Muscle layer of colon (tissue), 2 donors: ENCODE measurements around the gene RPS10.
"Not testable (repeated sequence)": the region's sequence is repeated elsewhere in the genome, so short reads cannot be mapped to it uniquely, and the experiment has no call there.

Experiments
- H3K27ac ChIP-seq: one replicate; pipeline ENCODE4 v1.7.0; 2013; ENCODE audit warnings: low read depth, mild to moderate bottlenecking, low read length, moderate library complexity
- H3K27me3 ChIP-seq, 2 donors: one replicate each; pipeline ENCODE4 v1.7.0; 2013; ENCODE audit warnings: low read length in 2 of 2, mild to moderate bottlenecking in 2 of 2; ENCODE audit not compliant: insufficient read depth in 2 of 2, control insufficient read depth in 1 of 2
- H3K36me3 ChIP-seq: one replicate; pipeline ENCODE4 v1.7.0; 2013; ENCODE audit warnings: mild to moderate bottlenecking, low read length; ENCODE audit not compliant: insufficient read depth
- H3K4me1 ChIP-seq: one replicate; pipeline ENCODE4 v1.7.0; 2013; ENCODE audit warnings: mild to moderate bottlenecking, low read length; ENCODE audit not compliant: insufficient read depth
- H3K4me3 ChIP-seq, 2 donors: one replicate each; pipeline ENCODE4 v1.7.0; 2013; ENCODE audit warnings: low read length in 2 of 2, low read depth in 1 of 2, mild to moderate bottlenecking in 1 of 2, moderate library complexity in 1 of 2
- H3K9ac ChIP-seq: one replicate; pipeline ENCODE4 v1.7.0; 2013; ENCODE audit warnings: low read length
- H3K9me3 ChIP-seq: one replicate; pipeline ENCODE4 v1.7.0; 2013; ENCODE audit warnings: mild to moderate bottlenecking, low read length
- donor health status: abdominal sarcoma.
- donor health status: Adenocarcinoma of cecum.

RPS10 gene

GRCh38 chr6:34378470-34378869 lies 47.4 kb downstream of the RPS10 start:
- H3K4me1 ChIP-seq, result peaks cover 6% of the 10 kb centered on the region

GRCh38 chr6:34377984-34378383 lies 47.9 kb downstream of the RPS10 start:
- H3K27ac ChIP-seq, result no peak overlapping the region
- no peaks in the 10 kb centered on the region for H3K27me3 ChIP-seq
- no peaks in the 10 kb centered on the region for H3K9me3 ChIP-seq
- H3K9ac ChIP-seq, result no peak overlapping the region
- peaks cover 1% of the 10 kb centered on the region for H3K4me1 ChIP-seq
- no peaks in the 10 kb centered on the region for H3K36me3 ChIP-seq
- H3K4me3 ChIP-seq, result no peak overlapping the region

More at GRCh38 chr6:34378470-34378869, 47.4 kb downstream of the RPS10 start:
- Histone ChIP-seq H3K36me3 (no peaks in the 10 kb centered on the region), H3K4me3 (no peak overlapping the region), H3K27ac (no peak overlapping the region), H3K9ac (no peak overlapping the region), H3K9me3 (no peaks in the 10 kb centered on the region), H3K27me3 (no peaks in the 10 kb centered on the region)

- not testable (repeated sequence) for H3K36me3 ChIP-seq
Observed at GRCh38 chr6:34377571-34377970, 48.3 kb downstream of the RPS10 start.

GRCh38 chr6:34375833-34376232 lies 50.0 kb downstream of the RPS10 start:
- Histone ChIP-seq H3K4me1 (no peaks in the 10 kb centered on the region), H3K36me3 (no peaks in the 10 kb centered on the region), H3K27me3 (no peaks in the 10 kb centered on the region), H3K4me3 (no peak overlapping the region), H3K9me3 (no peaks in the 10 kb centered on the region), H3K9ac (no peak overlapping the region), H3K27ac (no peak overlapping the region)

More at GRCh38 chr6:34377571-34377970, 48.3 kb downstream of the RPS10 start:
- not testable (repeated sequence) for H3K4me1 ChIP-seq, H3K4me3 ChIP-seq, H3K27me3 ChIP-seq, H3K27ac ChIP-seq, H3K9me3 ChIP-seq, H3K9ac ChIP-seq

GRCh38 chr6:34374508-34374907 lies 51.4 kb downstream of the RPS10 start:
- no peak overlapping the region for H3K9ac ChIP-seq
- H3K4me3 ChIP-seq, result no peak overlapping the region
- no peak overlapping the region for H3K27ac ChIP-seq
- no peaks in the 10 kb centered on the region for H3K9me3 ChIP-seq
- no peaks in the 10 kb centered on the region for H3K4me1 ChIP-seq
- H3K36me3 ChIP-seq, result no peaks in the 10 kb centered on the region
- H3K27me3 ChIP-seq, result no peaks in the 10 kb centered on the region

GRCh38 chr6:34374069-34374468 lies 51.8 kb downstream of the RPS10 start:
- Histone ChIP-seq H3K36me3 (no peaks in the 10 kb centered on the region), H3K27me3 (no peaks in the 10 kb centered on the region), H3K27ac (no peak overlapping the region), H3K4me1 (no peaks in the 10 kb centered on the region), H3K9ac (no peak overlapping the region), H3K9me3 (no peaks in the 10 kb centered on the region), H3K4me3 (no peak overlapping the region)

GRCh38 chr6:34373511-34373910 lies 52.4 kb downstream of the RPS10 start:
- no peaks in the 10 kb centered on the region for H3K9me3 ChIP-seq
- no peaks in the 10 kb centered on the region for H3K36me3 ChIP-seq
- H3K4me1 ChIP-seq, result no peaks in the 10 kb centered on the region
- no peaks in the 10 kb centered on the region for H3K27me3 ChIP-seq
- no peak overlapping the region for H3K4me3 ChIP-seq
- H3K9ac ChIP-seq, result no peak overlapping the region
- no peak overlapping the region for H3K27ac ChIP-seq

- not testable (repeated sequence) for H3K9ac ChIP-seq, H3K4me1 ChIP-seq, H3K4me3 ChIP-seq, H3K27ac ChIP-seq, H3K27me3 ChIP-seq, H3K36me3 ChIP-seq, H3K9me3 ChIP-seq
Observed at GRCh38 chr6:34371865-34372264, 54.0 kb downstream of the RPS10 start.

- H3K4me1 ChIP-seq, result no peaks in the 10 kb centered on the region
- H3K27me3 ChIP-seq, result no peaks in the 10 kb centered on the region
- H3K9me3 ChIP-seq, result no peaks in the 10 kb centered on the region
- H3K9ac ChIP-seq, result no peak overlapping the region
- no peak overlapping the region for H3K27ac ChIP-seq
- no peak overlapping the region for H3K4me3 ChIP-seq
- no peaks in the 10 kb centered on the region for H3K36me3 ChIP-seq
Observed at GRCh38 chr6:34370361-34370760, 55.5 kb downstream of the RPS10 start.

GRCh38 chr6:34369385-34369784 lies 56.5 kb downstream of the RPS10 start:
- Histone ChIP-seq H3K4me3 (no peak overlapping the region), H3K27ac (no peak overlapping the region), H3K9me3 (no peaks in the 10 kb centered on the region)

More at GRCh38 chr6:34369385-34369784, 56.5 kb downstream of the RPS10 start:
- Histone ChIP-seq H3K27me3 (no peaks in the 10 kb centered on the region), H3K4me1 (peaks cover 2% of the 10 kb centered on the region), H3K9ac (no peak overlapping the region), H3K36me3 (no peaks in the 10 kb centered on the region)
